PC-9 (cell line): Measurements from ENCODE around the gene PRCC. TPM values are rescaled to one million over a fixed set of nuclear protein-coding genes. Genes with fewer than 3 reads are reported as not detected.

Experiments
- total RNA-seq: library from RNA; stranded (reverse); gene quantifications from 2 replicates; pipeline ENCODE4 v1.2.3, GENCODE V29; 2021

Gene PRCC
- total RNA-seq, 1 experiment from 2014 or later, result 56.6 TPM

Other genes with a start within 250 kb of the PRCC start
- gene IQGAP3, start 195.0 kb upstream of the PRCC start, total RNA-seq, result 63.1 and 63.4 TPM in 2 replicates
- not detected in 2 replicates for gene TTC24, start 187.8 kb upstream of the PRCC start, total RNA-seq
- 83.9 and 90.3 TPM in 2 replicates for gene NAXE, start 175.8 kb upstream of the PRCC start, total RNA-seq
- gene GPATCH4, start 166.1 kb upstream of the PRCC start, total RNA-seq, result 17.5 and 17.6 TPM in 2 replicates
- 0.58 TPM in 1 of 2 replicates, not detected in the other for gene HAPLN2, start 148.1 kb upstream of the PRCC start, total RNA-seq
- gene BCAN, start 125.4 kb upstream of the PRCC start, total RNA-seq, result not detected in 2 replicates
- 6.8 and 7.0 TPM in 2 replicates for gene NES, start 90.1 kb upstream of the PRCC start, total RNA-seq
- gene CRABP2, start 62.0 kb upstream of the PRCC start, total RNA-seq, result 142 and 286 TPM in 2 replicates
- gene METTL25B, start 39.1 kb upstream of the PRCC start, total RNA-seq, result 51.0 and 77.7 TPM in 2 replicates
- 25.4 and 33.2 TPM in 2 replicates for gene ISG20L2, start 38.8 kb upstream of the PRCC start, total RNA-seq
- gene MRPL24, start 26.4 kb upstream of the PRCC start, total RNA-seq, result 74.1 and 85.3 TPM in 2 replicates
- gene HDGF, start 15.9 kb upstream of the PRCC start, total RNA-seq, result 472 and 498 TPM in 2 replicates
- gene SH2D2A, start 49.3 kb downstream of the PRCC start, total RNA-seq, result 4.0 and 5.8 TPM in 2 replicates
- not detected in 2 replicates for gene INSRR, start 91.6 kb downstream of the PRCC start, total RNA-seq
- not detected in 2 replicates for gene NTRK1, start 93.3 kb downstream of the PRCC start, total RNA-seq
- gene PEAR1, start 126.2 kb downstream of the PRCC start, total RNA-seq, result 9.8 and 12.2 TPM in 2 replicates
- gene LRRC71, start 153.1 kb downstream of the PRCC start, total RNA-seq, result not detected in 2 replicates